ENCODE data around the gene SPATA4. TPM values are rescaled to one million over a fixed set of nuclear protein-coding genes. Genes with fewer than 3 reads are reported as not detected.
A peak's percentile ranks its signal among the peaks of the same experiment; 100 is the strongest.

SPATA4 gene
- not detected for total RNA-seq (ENCODE audit: unreplicated experiment)
- long read RNA-seq = 0 reads

DNA sequence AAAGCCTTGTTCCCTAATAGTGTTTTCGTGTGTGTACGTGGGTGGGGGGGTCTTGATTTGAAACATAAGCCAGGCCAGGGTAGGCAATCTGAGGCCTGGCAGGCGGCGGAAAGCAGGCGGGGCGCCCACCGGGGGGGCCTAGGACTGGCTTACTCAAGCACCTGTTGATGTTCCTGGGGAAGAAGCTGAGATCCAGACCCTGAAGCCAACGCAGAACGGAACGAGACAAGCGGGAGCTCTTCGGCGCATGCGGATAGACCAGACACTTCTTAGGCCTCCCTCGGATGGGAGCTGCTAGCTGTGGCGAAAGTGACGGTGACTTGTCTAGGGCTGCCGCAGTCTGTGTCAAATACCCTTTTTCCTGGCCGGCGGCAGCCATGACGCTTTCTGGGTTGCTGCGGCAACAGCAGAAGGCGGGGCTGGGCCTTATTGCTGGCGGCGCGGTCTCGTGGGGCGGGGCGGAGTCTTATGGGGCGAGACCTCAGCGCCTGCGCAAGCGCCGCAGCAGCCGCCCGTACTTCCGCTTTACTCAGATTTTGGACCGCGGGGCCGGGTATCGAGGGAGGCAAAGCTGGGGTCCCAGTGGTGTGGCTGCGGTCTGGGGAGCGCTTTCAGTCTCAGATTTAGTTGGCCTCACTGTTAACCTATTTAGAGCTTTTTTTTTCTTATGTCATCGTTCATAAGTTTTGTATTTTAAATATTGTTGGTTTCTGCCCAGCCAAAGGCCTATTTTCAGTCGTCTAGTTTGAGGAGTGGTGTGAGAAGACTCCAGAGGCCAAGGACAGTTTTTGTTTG is at the start of gene SPATA4:
Gene SPATA4 (minus strand): TSS at position 402 of the 795 bp plus-strand sequence. CDS start 23 bp downstream, at position 379.
- TF ChIP-seq CTCF (IDR thresholded peaks at IDR 0.05; ENCODE audit: partially characterized antibody, unreplicated experiment) = no peak
- Mint-ChIP-seq H3K4me3 (ENCODE audit: unreplicated experiment) (peak within 1 kb of the TSS; percentile 86), H3K27me3 (ENCODE audit: unreplicated experiment) (no peaks in the 10 kb centered on the region), H3K36me3 (ENCODE audit: unreplicated experiment) (no peaks in the 10 kb centered on the region), H3K4me1 (ENCODE audit: low read depth, unreplicated experiment) (no peaks in the 10 kb centered on the region), H3K27ac (ENCODE audit: unreplicated experiment) (peak within 1 kb of the TSS; percentile 87), H3K9me3 (ENCODE audit: unreplicated experiment) (no peaks in the 10 kb centered on the region)
- peak; percentile 96 for DNase-seq

DNA sequence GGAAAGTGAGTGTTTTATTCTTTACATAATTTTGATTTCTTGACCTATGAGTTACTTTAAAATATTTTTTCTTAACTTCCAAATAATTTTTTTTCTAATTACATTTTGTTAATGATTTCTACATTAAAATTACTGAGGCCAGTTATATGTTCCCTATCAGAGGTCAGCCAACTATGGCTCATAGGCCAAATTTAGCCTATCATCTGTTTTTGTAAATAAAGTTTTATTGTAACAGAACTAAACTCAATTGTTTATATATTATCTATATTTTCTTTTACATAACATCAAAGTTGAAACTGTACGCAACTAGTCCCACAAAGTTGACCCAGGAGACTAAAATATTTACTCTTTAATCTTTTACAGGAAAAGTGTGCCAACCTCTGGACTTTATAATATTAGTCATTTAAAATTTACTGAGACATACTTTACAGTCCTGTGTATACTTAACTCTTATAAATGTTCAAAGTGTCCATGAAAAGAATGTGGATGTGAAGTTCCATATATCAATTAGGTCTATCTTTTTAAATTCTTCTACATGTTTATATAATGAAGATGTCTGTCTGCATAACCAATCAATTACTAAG is 47.5 kb upstream of the SPATA4 start:
- no peaks in the 10 kb centered on the region for H3K9me3 Mint-ChIP-seq (ENCODE audit: unreplicated experiment)
- H3K27ac Mint-ChIP-seq (ENCODE audit: unreplicated experiment) = no peak overlapping the region
- no peak overlapping the region for H3K4me3 Mint-ChIP-seq (ENCODE audit: unreplicated experiment)
- H3K36me3 Mint-ChIP-seq (ENCODE audit: unreplicated experiment) = no peaks in the 10 kb centered on the region
- H3K27me3 Mint-ChIP-seq (ENCODE audit: unreplicated experiment) = no peaks in the 10 kb centered on the region
- no peak for DNase-seq
- no peak for TF ChIP-seq CTCF (IDR thresholded peaks at IDR 0.05; ENCODE audit: partially characterized antibody, unreplicated experiment)
- H3K4me1 Mint-ChIP-seq (ENCODE audit: low read depth, unreplicated experiment) = no peaks in the 10 kb centered on the region

DNA sequence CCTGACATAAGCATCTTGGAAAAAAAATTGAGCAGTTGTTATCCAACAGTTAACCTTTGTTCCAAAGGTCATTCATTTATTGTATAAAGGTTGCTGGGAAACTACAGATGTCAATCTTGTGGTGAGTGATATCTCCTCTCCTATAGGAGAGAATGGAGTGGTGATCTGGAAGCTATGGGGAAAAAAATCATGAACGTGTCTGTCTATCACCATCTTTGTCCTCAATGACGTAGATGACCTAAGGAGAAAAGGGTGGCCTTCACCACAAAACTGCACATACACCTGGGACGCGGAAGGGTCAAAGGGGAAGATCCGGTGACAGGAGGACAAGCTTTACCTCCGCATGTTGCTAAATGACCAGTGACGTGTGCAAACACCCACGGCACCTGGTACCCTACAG is 46.3 kb upstream of the SPATA4 start:
- Mint-ChIP-seq H3K4me1 (ENCODE audit: low read depth, unreplicated experiment) (no peaks in the 10 kb centered on the region), H3K4me3 (ENCODE audit: unreplicated experiment) (no peak overlapping the region), H3K36me3 (ENCODE audit: unreplicated experiment) (no peaks in the 10 kb centered on the region), H3K9me3 (ENCODE audit: unreplicated experiment) (no peaks in the 10 kb centered on the region), H3K27me3 (ENCODE audit: unreplicated experiment) (no peaks in the 10 kb centered on the region), H3K27ac (ENCODE audit: unreplicated experiment) (no peak overlapping the region)
- TF ChIP-seq CTCF (IDR thresholded peaks at IDR 0.05; ENCODE audit: partially characterized antibody, unreplicated experiment) = no peak
- no peak for DNase-seq

GRCh38 chr4:176238826-176239225 is 43.4 kb upstream of the SPATA4 start:
- TF ChIP-seq CTCF (IDR thresholded peaks at IDR 0.05; ENCODE audit: partially characterized antibody, unreplicated experiment) = no peak
- H3K36me3 Mint-ChIP-seq (ENCODE audit: unreplicated experiment) = no peaks in the 10 kb centered on the region
- no peak for DNase-seq
- H3K4me1 Mint-ChIP-seq (ENCODE audit: low read depth, unreplicated experiment) = no peaks in the 10 kb centered on the region
- H3K27me3 Mint-ChIP-seq (ENCODE audit: unreplicated experiment) = no peaks in the 10 kb centered on the region
- no peak overlapping the region for H3K4me3 Mint-ChIP-seq (ENCODE audit: unreplicated experiment)
- no peak overlapping the region for H3K27ac Mint-ChIP-seq (ENCODE audit: unreplicated experiment)
- H3K9me3 Mint-ChIP-seq (ENCODE audit: unreplicated experiment) = no peaks in the 10 kb centered on the region

DNA sequence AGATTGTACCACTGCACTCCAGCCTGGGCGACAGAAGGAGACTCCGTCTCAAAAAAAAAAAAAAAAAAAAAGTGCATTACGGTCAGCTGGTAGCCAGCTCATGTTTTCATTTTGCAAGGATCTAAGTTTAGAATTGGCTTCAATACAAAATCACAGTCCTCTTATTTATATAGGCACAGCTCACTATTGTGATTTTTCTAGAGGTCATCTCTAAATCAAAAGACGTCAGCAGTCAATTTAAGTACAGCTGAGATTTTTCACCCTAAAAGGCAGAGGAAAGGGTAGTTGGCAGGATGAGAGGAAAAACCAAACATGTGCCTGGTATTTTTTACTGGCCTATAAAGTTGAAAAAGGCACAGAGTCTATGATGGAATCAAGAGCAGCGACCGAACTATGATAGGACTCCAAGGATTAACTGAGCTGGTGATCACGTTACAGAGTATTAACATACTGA is 42.8 kb upstream of the SPATA4 start:
- no peak for TF ChIP-seq CTCF (IDR thresholded peaks at IDR 0.05; ENCODE audit: partially characterized antibody, unreplicated experiment)
- Mint-ChIP-seq H3K9me3 (ENCODE audit: unreplicated experiment) (no peaks in the 10 kb centered on the region), H3K27ac (ENCODE audit: unreplicated experiment) (no peak overlapping the region), H3K27me3 (ENCODE audit: unreplicated experiment) (no peaks in the 10 kb centered on the region), H3K36me3 (ENCODE audit: unreplicated experiment) (no peaks in the 10 kb centered on the region), H3K4me1 (ENCODE audit: low read depth, unreplicated experiment) (no peaks in the 10 kb centered on the region), H3K4me3 (ENCODE audit: unreplicated experiment) (no peak overlapping the region)
- no peak for DNase-seq

Data from glutamatergic neuron (in vitro differentiated cells).